HuH-7.5 (cell line): Measurements from ENCODE around the gene TOMM40.
A peak's percentile ranks its signal among the peaks of the same experiment; 100 is the strongest.
"Not testable (repeated sequence)": the region's sequence is repeated elsewhere in the genome, so short reads cannot be mapped to it uniquely, and the experiment has no call there.

Source experiments
- DNase-seq: peaks from one replicate; pipeline ENCODE4 v3.0.0; 2011; ENCODE audit warnings: low spot score

The TOMM40 gene

GRCh38 chr19:44891016-44891882 is at the start of gene TOMM40:
Gene TOMM40 (plus strand): TSS chr19:44891254. CDS start chr19:44891416, 162 bp downstream.
- peak; percentile 97 for DNase-seq

GRCh38 chr19:44845286-44845611 is 45.8 kb upstream of the TOMM40 start:
- no peak for DNase-seq

GRCh38 chr19:44845612-44846454 is 45.2 kb upstream of the TOMM40 start, which contains the start of gene NECTIN2:
Gene NECTIN2 (plus strand): TSS chr19:44846297. CDS start chr19:44846526, 229 bp downstream.
- DNase-seq: peak; percentile 97

GRCh38 chr19:44846455-44847143 is 44.5 kb upstream of the TOMM40 start:
- DNase-seq: no peak

GRCh38 chr19:44847144-44848035 is 43.7 kb upstream of the TOMM40 start:
- DNase-seq: peak; percentile 56

- no peak for DNase-seq
Measured at GRCh38 chr19:44848036-44848811, 42.8 kb upstream of the TOMM40 start.

GRCh38 chr19:44848812-44849447 is 42.1 kb upstream of the TOMM40 start:
- DNase-seq: no peak

GRCh38 chr19:44850641-44851109 is 40.4 kb upstream of the TOMM40 start:
- DNase-seq: no peak

GRCh38 chr19:44851427-44851826 is 39.6 kb upstream of the TOMM40 start:
- DNase-seq: no peak

- no peak for DNase-seq
Measured at GRCh38 chr19:44855606-44856005, 35.4 kb upstream of the TOMM40 start.

GRCh38 chr19:44856421-44857083 is 34.5 kb upstream of the TOMM40 start:
- no peak for DNase-seq

GRCh38 chr19:44857837-44858236 is 33.2 kb upstream of the TOMM40 start:
- DNase-seq: no peak

GRCh38 chr19:44861576-44861975 is 29.5 kb upstream of the TOMM40 start:
- not testable (repeated sequence) for DNase-seq

- no peak for DNase-seq
Measured at GRCh38 chr19:44863990-44864389, 27.1 kb upstream of the TOMM40 start.

GRCh38 chr19:44865196-44865767 is 25.8 kb upstream of the TOMM40 start:
- DNase-seq: no peak

GRCh38 chr19:44866664-44867063 is 24.4 kb upstream of the TOMM40 start:
- no peak for DNase-seq

GRCh38 chr19:44867578-44867977 is 23.5 kb upstream of the TOMM40 start:
- DNase-seq: no peak

- no peak for DNase-seq
Measured at GRCh38 chr19:44869733-44870470, 21.2 kb upstream of the TOMM40 start.
